Right atrium auricular region (tissue), 2 donors: ENCODE results near the gene C1QTNF5. TPM values are rescaled to one million over a fixed set of nuclear protein-coding genes. Genes with fewer than 3 reads are reported as not detected.
A peak's percentile ranks its signal among the peaks of the same experiment; 100 is the strongest.

Experiments used
- DNase-seq: peaks from one replicate; pipeline ENCODE4 v3.0.0-alpha.2; 2019; ENCODE audit warnings: low spot score
- H3K27ac ChIP-seq, 2 donors: fragments of 200-600 bp; sonication (generic); 1 replicate in 1 of 2; 2 replicates in 1 of 2; pipeline ENCODE4 v1.5.1; 2016 to 2019
- H3K27me3 ChIP-seq, 2 donors: fragments of 200-600 bp; sonication (generic); one replicate each; pipeline versions ENCODE4 v1.5.1 to v1.6.0; 2017 to 2019
- H3K36me3 ChIP-seq: fragments of 200-600 bp; sonication (generic); one replicate; pipeline ENCODE4 v1.5.1; 2016
- H3K4me1 ChIP-seq, 2 donors: fragments of 200-600 bp; sonication (generic); one replicate each; pipeline versions ENCODE4 v1.5.1 to v1.6.0; 2017 to 2019
- H3K4me3 ChIP-seq, 2 donors: fragments of 200-600 bp; sonication (generic); 1 replicate in 1 of 2; 2 replicates in 1 of 2; pipeline ENCODE4 v1.5.1; 2017 to 2019; ENCODE audit warnings: mild to moderate bottlenecking in 1 of 2, moderate library complexity in 1 of 2
- H3K9me3 ChIP-seq, 2 donors: fragments of 200-600 bp; sonication (generic); one replicate each; pipeline ENCODE4 v1.5.1; 2019
- total RNA-seq, 2 donors: library from RNA; depleted of rRNA; stranded (reverse); fragments of >200 nt; gene quantifications; one replicate each; pipeline ENCODE4 v1.1.0, GENCODE V29; 2016
- TF ChIP-seq, protein P1 (sequence below), 2 donors: fragments of 200-600 bp; sonication (generic); IDR thresholded peaks; one replicate each; pipeline ENCODE4 v1.5.1; 2019; ENCODE audit warnings: antibody characterized with exemption in 2 of 2

The C1QTNF5 gene
- total RNA-seq, 2 donors from 2014 or later: 41.4 to 47.4 TPM

DNA sequence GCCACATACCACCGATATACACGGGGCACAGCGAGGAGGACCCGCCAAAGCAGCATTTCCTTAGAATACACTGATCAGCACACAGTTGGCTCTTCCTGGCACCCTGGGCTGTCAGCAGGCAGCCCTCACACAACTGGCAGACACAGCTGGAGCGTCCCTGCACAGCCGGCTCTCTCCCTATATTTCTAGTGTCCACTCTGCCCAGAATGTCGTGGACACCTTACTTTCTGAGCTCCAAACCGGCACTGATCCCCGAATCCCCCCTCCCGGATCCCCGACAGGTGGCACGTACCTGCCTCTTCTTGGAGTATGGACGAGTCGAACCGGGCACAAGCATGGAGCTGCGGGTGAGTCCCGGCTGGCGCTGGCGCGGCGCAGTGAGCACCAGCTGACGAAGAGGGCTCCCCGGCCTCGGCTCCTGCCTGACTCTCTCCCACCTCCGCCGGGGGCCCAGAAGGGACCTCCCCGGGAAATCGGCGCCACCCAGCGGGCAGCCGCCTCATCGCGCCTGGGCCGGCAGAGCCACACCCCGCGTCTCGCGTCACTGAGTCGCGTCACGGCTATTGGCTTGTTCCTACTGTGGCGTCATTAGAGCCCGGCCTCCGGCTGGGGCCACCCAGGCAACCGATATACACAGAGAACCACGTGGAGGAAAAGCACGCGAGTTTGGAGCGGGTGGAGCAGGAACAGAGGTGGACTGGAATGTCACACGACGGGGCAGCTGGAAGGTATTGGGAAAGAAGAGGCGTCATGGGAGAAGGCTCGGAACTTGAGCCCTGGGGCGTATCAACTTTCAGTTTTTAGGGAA, 40.7 kb upstream of the C1QTNF5 start, which contains the start of gene USP2:
Gene USP2, minus strand, starts transcription at position 510 of the 808 bp plus-strand sequence. CDS start 8,210 bp downstream, outside the sequence.
- Histone ChIP-seq H3K4me1 (peaks cover 0 to 38% of the 10 kb centered on the region in 2 donors), H3K9me3 (no peaks in the 10 kb centered on the region), H3K27ac (peak within 1 kb of the TSS; percentile 85 to 94), H3K36me3 (no peaks in the 10 kb centered on the region), H3K27me3 (no peaks in the 10 kb centered on the region), H3K4me3 (peak within 1 kb of the TSS; percentile 39 to 56)
- peak; percentile 99 for DNase-seq
- TF ChIP-seq, protein P1, sequence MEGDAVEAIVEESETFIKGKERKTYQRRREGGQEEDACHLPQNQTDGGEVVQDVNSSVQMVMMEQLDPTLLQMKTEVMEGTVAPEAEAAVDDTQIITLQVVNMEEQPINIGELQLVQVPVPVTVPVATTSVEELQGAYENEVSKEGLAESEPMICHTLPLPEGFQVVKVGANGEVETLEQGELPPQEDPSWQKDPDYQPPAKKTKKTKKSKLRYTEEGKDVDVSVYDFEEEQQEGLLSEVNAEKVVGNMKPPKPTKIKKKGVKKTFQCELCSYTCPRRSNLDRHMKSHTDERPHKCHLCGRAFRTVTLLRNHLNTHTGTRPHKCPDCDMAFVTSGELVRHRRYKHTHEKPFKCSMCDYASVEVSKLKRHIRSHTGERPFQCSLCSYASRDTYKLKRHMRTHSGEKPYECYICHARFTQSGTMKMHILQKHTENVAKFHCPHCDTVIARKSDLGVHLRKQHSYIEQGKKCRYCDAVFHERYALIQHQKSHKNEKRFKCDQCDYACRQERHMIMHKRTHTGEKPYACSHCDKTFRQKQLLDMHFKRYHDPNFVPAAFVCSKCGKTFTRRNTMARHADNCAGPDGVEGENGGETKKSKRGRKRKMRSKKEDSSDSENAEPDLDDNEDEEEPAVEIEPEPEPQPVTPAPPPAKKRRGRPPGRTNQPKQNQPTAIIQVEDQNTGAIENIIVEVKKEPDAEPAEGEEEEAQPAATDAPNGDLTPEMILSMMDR (IDR thresholded peaks at IDR 0.05): peak; percentile 89 to 93

DNA sequence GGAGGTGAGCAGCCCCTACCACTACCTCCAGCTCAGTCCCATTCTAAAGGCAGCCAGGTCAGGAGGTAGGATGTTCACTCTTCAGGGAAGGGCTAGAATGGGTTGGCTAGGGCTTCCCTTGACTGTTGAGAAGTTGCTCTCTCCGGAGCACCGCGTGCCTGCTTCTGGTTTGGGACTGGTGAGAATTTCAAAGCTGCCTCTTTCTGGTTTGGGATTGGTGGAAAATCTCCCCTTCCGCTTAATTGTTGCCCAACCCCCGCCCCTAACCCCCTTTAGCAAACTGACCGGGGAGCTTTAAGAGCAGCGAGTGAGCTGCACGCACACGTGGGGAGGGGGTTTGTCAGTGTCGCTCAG, 40.1 kb upstream of the C1QTNF5 start:
- Histone ChIP-seq H3K36me3 (no peaks in the 10 kb centered on the region), H3K9me3 (no peaks in the 10 kb centered on the region), H3K27me3 (no peaks in the 10 kb centered on the region), H3K27ac (peak overlapping the region; percentile 85 to 94), H3K4me3 (peak overlapping the region; percentile 39 to 56), H3K4me1 (peaks cover 0 to 44% of the 10 kb centered on the region in 2 donors)
- no peak for DNase-seq
- TF ChIP-seq, protein P1 (IDR thresholded peaks at IDR 0.05): no peak

GRCh38 chr11:119380160-119380826, 39.6 kb upstream of the C1QTNF5 start:
- Histone ChIP-seq H3K4me3 (peak overlapping the region in 1 of 2 donors; percentile 56), H3K27ac (peak overlapping the region; percentile 85 to 94), H3K9me3 (no peaks in the 10 kb centered on the region), H3K36me3 (no peaks in the 10 kb centered on the region), H3K4me1 (peaks cover 0 to 49% of the 10 kb centered on the region in 2 donors), H3K27me3 (no peaks in the 10 kb centered on the region)
- DNase-seq: no peak
- TF ChIP-seq, protein P1 (IDR thresholded peaks at IDR 0.05): no peak

- TF ChIP-seq, protein P1 (IDR thresholded peaks at IDR 0.05): no peak
- Histone ChIP-seq H3K27ac (peak overlapping the region; percentile 94), H3K36me3 (no peaks in the 10 kb centered on the region), H3K9me3 (no peaks in the 10 kb centered on the region), H3K4me3 (peak overlapping the region; percentile 51 to 52), H3K27me3 (no peaks in the 10 kb centered on the region), H3K4me1 (peaks cover 0 to 62% of the 10 kb centered on the region in 2 donors)
- DNase-seq: no peak
These were observed 38.3 kb upstream of the C1QTNF5 start for GRCh38 chr11:119378851-119379465.

GRCh38 chr11:119377961-119378667, 37.4 kb upstream of the C1QTNF5 start:
- H3K9me3 ChIP-seq: no peaks in the 10 kb centered on the region
- no peaks in the 10 kb centered on the region for H3K27me3 ChIP-seq
- no peak for DNase-seq
- peak overlapping the region; percentile 94 for H3K27ac ChIP-seq
- no peaks in the 10 kb centered on the region for H3K36me3 ChIP-seq
- peak overlapping the region; percentile 51 to 52 for H3K4me3 ChIP-seq
- TF ChIP-seq, protein P1 (IDR thresholded peaks at IDR 0.05): no peak
- H3K4me1 ChIP-seq: peaks cover 0 to 71% of the 10 kb centered on the region in 2 donors
